DND-41 (cell line): ENCODE measurements around the gene PTPRJ.

Experiments
- EZH2 ChIP-seq: IDR thresholded peaks from 3 replicates; pipeline ENCODE4 v1.6.1; 2012; ENCODE audit warnings: borderline replicate concordance, low read depth, mild to moderate bottlenecking, moderate library complexity, low read length, inconsistent platforms; ENCODE audit not compliant: severe bottlenecking
- TF ChIP-seq, protein P1 (sequence below): IDR thresholded peaks from 2 replicates; pipeline ENCODE4 v1.5.1; 2012; ENCODE audit warnings: borderline replicate concordance, low read length, moderate library complexity, mild to moderate bottlenecking; ENCODE audit not compliant: poor library complexity, severe bottlenecking; ENCODE audit errors: extremely low read depth

DNA sequence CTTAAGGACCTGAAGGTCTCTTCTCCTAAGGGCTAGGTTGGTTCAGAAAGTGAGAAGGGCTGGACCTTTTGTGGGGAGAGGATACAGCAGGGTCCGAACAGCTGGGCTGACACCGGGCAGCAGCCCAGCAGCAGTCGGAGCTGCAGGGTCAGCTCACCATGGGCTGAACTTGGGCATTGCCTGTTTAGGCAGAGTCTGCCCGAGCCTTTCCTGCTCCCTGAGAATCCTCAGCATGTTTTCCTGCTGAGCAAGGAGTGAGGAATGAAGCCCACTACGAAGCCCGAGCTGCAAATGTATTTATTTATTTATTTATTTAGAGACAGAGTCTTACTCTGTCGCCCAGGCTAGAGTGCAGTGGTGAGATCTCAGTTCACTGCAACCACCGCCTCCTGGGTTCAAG is 83.9 kb downstream of the PTPRJ start:
- TF ChIP-seq, protein P1, sequence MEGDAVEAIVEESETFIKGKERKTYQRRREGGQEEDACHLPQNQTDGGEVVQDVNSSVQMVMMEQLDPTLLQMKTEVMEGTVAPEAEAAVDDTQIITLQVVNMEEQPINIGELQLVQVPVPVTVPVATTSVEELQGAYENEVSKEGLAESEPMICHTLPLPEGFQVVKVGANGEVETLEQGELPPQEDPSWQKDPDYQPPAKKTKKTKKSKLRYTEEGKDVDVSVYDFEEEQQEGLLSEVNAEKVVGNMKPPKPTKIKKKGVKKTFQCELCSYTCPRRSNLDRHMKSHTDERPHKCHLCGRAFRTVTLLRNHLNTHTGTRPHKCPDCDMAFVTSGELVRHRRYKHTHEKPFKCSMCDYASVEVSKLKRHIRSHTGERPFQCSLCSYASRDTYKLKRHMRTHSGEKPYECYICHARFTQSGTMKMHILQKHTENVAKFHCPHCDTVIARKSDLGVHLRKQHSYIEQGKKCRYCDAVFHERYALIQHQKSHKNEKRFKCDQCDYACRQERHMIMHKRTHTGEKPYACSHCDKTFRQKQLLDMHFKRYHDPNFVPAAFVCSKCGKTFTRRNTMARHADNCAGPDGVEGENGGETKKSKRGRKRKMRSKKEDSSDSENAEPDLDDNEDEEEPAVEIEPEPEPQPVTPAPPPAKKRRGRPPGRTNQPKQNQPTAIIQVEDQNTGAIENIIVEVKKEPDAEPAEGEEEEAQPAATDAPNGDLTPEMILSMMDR: no peak
- no peak for TF ChIP-seq EZH2
